HG03103 (cell line): ENCODE results near the gene TRMT1.
"Not testable (repeated sequence)": the region's sequence is repeated elsewhere in the genome, so short reads cannot be mapped to it uniquely, and the experiment has no call there.

Experiments
- ATAC-seq: cut with Tn5 transposase; IDR thresholded peaks from one replicate; pipeline ENCODE4 v1.9.1; 2021; ENCODE audit warnings: low read depth; ENCODE audit not compliant: unreplicated experiment

The TRMT1 gene

GRCh38 chr19:13150931-13151604 is 34.5 kb upstream of the TRMT1 start:
- ATAC-seq, result no peak

- ATAC-seq, result no peak
Measured at GRCh38 chr19:13150187-13150930, 33.8 kb upstream of the TRMT1 start, which contains the start of the genes IER2 and STX10. Gene IER2, plus strand, starts transcription at chr19:13150411. Its CDS starts 2,776 bp downstream, at chr19:13153187. Gene STX10, minus strand, starts transcription at chr19:13150375. Its CDS starts 202 bp downstream, at chr19:13150173.

GRCh38 chr19:13149628-13150186 is 33.2 kb upstream of the TRMT1 start:
- no peak for ATAC-seq

GRCh38 chr19:13149173-13149627 is 32.7 kb upstream of the TRMT1 start:
- not testable (repeated sequence) for ATAC-seq

GRCh38 chr19:13146763-13147563 is 30.4 kb upstream of the TRMT1 start:
- no peak for ATAC-seq

GRCh38 chr19:13139633-13140311 is 23.2 kb upstream of the TRMT1 start:
- no peak for ATAC-seq

- ATAC-seq, result no peak
Measured at GRCh38 chr19:13138916-13139198, 22.3 kb upstream of the TRMT1 start.

GRCh38 chr19:13138171-13138915 is 21.8 kb upstream of the TRMT1 start:
- ATAC-seq, result no peak

GRCh38 chr19:13137290-13137794 is 20.8 kb upstream of the TRMT1 start:
- ATAC-seq, result no peak

- ATAC-seq, result no peak
Measured at GRCh38 chr19:13135068-13136062, 18.8 kb upstream of the TRMT1 start.

- ATAC-seq, result no peak
Measured at GRCh38 chr19:13134626-13135025, 18.1 kb upstream of the TRMT1 start.

GRCh38 chr19:13133241-13133870 is 16.8 kb upstream of the TRMT1 start:
- no peak for ATAC-seq

GRCh38 chr19:13132471-13133180 is 16.1 kb upstream of the TRMT1 start:
- no peak for ATAC-seq

- no peak for ATAC-seq
Measured at GRCh38 chr19:13130886-13131490, 14.4 kb upstream of the TRMT1 start.

GRCh38 chr19:13129384-13129783 is 12.8 kb upstream of the TRMT1 start:
- no peak for ATAC-seq

GRCh38 chr19:13128583-13128982 is 12.0 kb upstream of the TRMT1 start:
- no peak for ATAC-seq
